IPS-20b (cell line): Measurements from ENCODE around the gene LPIN2.

ENCODE experiments used
- H3K27ac ChIP-seq: one replicate; pipeline ENCODE4 v1.5.1; 2013; ENCODE audit warnings: low read length
- H3K27me3 ChIP-seq: 2 replicates; pipeline ENCODE4 v1.6.1; 2013; ENCODE audit warnings: mild to moderate bottlenecking, low read length, inconsistent platforms; ENCODE audit not compliant: insufficient read depth
- H3K36me3 ChIP-seq: 2 replicates; pipeline ENCODE4 v1.6.1; 2013; ENCODE audit warnings: low read depth, mild to moderate bottlenecking, inconsistent platforms, low read length, moderate library complexity; ENCODE audit not compliant: insufficient read depth
- H3K4me1 ChIP-seq: 2 replicates; pipeline ENCODE4 v1.6.1; 2013; ENCODE audit warnings: mild to moderate bottlenecking, control low read depth, inconsistent platforms, low read length, moderate library complexity; ENCODE audit not compliant: insufficient read depth
- H3K4me3 ChIP-seq: 2 replicates; pipeline ENCODE4 v1.5.1; 2013; ENCODE audit warnings: mild to moderate bottlenecking, low read length, inconsistent platforms
- H3K9ac ChIP-seq: 2 replicates; pipeline ENCODE4 v1.6.1; 2013; ENCODE audit warnings: low read depth, mild to moderate bottlenecking, inconsistent platforms, low read length, moderate library complexity
- H3K9me3 ChIP-seq: 2 replicates; pipeline ENCODE4 v1.6.1; 2013; ENCODE audit warnings: mild to moderate bottlenecking, low read depth, low read length, inconsistent platforms; ENCODE audit not compliant: insufficient read depth

The LPIN2 gene

GRCh38 chr18:2964361-2965010 lies 48.5 kb downstream of the LPIN2 start:
- Histone ChIP-seq H3K9ac (no peak overlapping the region), H3K36me3 (no peaks in the 10 kb centered on the region; the same call in 1 of the 2 replicates), H3K4me3 (no peak overlapping the region), H3K9me3 (no peaks in the 10 kb centered on the region), H3K27me3 (no peaks in the 10 kb centered on the region), H3K4me1 (peaks cover 12% of the 10 kb centered on the region; the same call in 1 of the 2 replicates), H3K27ac (no peak overlapping the region)
